HepG2 (cell line): ENCODE data around the gene NUP214. TPM values are rescaled to one million over a fixed set of nuclear protein-coding genes. Genes with fewer than 3 reads are reported as not detected.
A peak's percentile ranks its signal among the peaks of the same experiment; 100 is the strongest.

Source experiments
- E2F5 ChIP-seq: sonication (generic); formaldehyde crosslinking; conservative IDR thresholded peaks from 2 replicates; pipeline ENCODE4 v1.4.0; 2020; ENCODE audit warnings: missing genetic modification reagents
- FOXA3 ChIP-seq: IDR thresholded peaks from 2 replicates; pipeline ENCODE4 v1.6.1; 2016; ENCODE audit warnings: missing genetic modification reagents, missing compliant biosample characterization
- FOXK1 ChIP-seq: sonication (generic); formaldehyde crosslinking; IDR thresholded peaks from 2 replicates; pipeline ENCODE4 v1.4.0; 2020; ENCODE audit warnings: low read depth, missing genetic modification reagents, borderline replicate concordance
- JARID2 ChIP-seq: sonication (generic); formaldehyde crosslinking; IDR thresholded peaks from 2 replicates; pipeline ENCODE4 v1.8.1; 2023; ENCODE audit warnings: missing genetic modification reagents, inconsistent platforms; ENCODE audit not compliant: insufficient replicate concordance
- KAT2B ChIP-seq: fragments of 150-350 bp; IDR thresholded peaks from 2 replicates; pipeline ENCODE4 v1.6.1; 2014; ENCODE audit warnings: low read depth, low read length, borderline replicate concordance
- KIAA2018 ChIP-seq: sonication (generic); formaldehyde crosslinking; IDR thresholded peaks from 2 replicates; pipeline ENCODE4 v1.5.0; 2020; ENCODE audit warnings: mild to moderate bottlenecking, missing genetic modification reagents, borderline replicate concordance
- KLF12 ChIP-seq: sonication (generic); formaldehyde crosslinking; IDR thresholded peaks from 2 replicates; pipeline ENCODE4 v1.4.0; 2020; ENCODE audit warnings: missing genetic modification reagents, borderline replicate concordance
- KMT2A ChIP-seq: sonication (generic); formaldehyde crosslinking; IDR thresholded peaks from 2 replicates; pipeline ENCODE4 v1.4.0; 2020; ENCODE audit warnings: missing genetic modification reagents
- NFKB2 ChIP-seq: sonication (generic); formaldehyde crosslinking; IDR thresholded peaks from 2 replicates; pipeline ENCODE4 v1.4.0; 2020; ENCODE audit warnings: missing genetic modification reagents, borderline replicate concordance
- PHF21A ChIP-seq: sonication (generic); formaldehyde crosslinking; IDR thresholded peaks from 2 replicates; pipeline ENCODE4 v1.5.0; 2020; ENCODE audit warnings: mild to moderate bottlenecking, missing genetic modification reagents
- RBFOX2 ChIP-seq: fragments of 200-400 bp; formaldehyde crosslinking; IDR thresholded peaks from 2 replicates; pipeline ENCODE4 v1.6.1; 2017; ENCODE audit warnings: low read depth, mild to moderate bottlenecking, low read length
- ZBTB39 ChIP-seq: sonication (generic); formaldehyde crosslinking; IDR thresholded peaks from 2 replicates; pipeline ENCODE4 v1.5.0; 2020; ENCODE audit warnings: missing genetic modification reagents
- ZFP91 ChIP-seq: sonication (generic); formaldehyde crosslinking; IDR thresholded peaks from 2 replicates; pipeline ENCODE4 v1.9.0; 2022; ENCODE audit warnings: missing genetic modification reagents, mild to moderate bottlenecking, borderline replicate concordance
- ZNF33B ChIP-seq: sonication (generic); formaldehyde crosslinking; IDR thresholded peaks from 2 replicates; pipeline ENCODE4 v1.5.1; 2020; ENCODE audit warnings: mild to moderate bottlenecking, missing genetic modification reagents
- ZNF570 ChIP-seq: sonication (generic); formaldehyde crosslinking; IDR thresholded peaks from 2 replicates; pipeline ENCODE4 v1.4.0; 2020; ENCODE audit warnings: mild to moderate bottlenecking, missing genetic modification reagents, borderline replicate concordance
- ZSCAN30 ChIP-seq: sonication (generic); formaldehyde crosslinking; IDR thresholded peaks from 2 replicates; pipeline ENCODE4 v1.5.0; 2020; ENCODE audit warnings: mild to moderate bottlenecking, missing genetic modification reagents
- polyA plus RNA-seq, 8 experiments: library from polyadenylated mRNA; depleted of rRNA in 3 of 8; stranded (reverse) in 7 of 8; unstranded in 1 of 8; fragments of >200 nt; fragmentation: Illumina TruSeq in 4 of 8; extraction: Trizol in 4 of 8; gene quantifications; 2 replicates each; pipeline versions ENCODE4 v1.2.1 to v1.2.3, GENCODE V29; 2011 to 2016; ENCODE audit warnings: low read depth in 4 of 8, missing spikeins in 1 of 8, mixed read lengths in 1 of 8; ENCODE audit not compliant: insufficient read depth in 1 of 8
- total RNA-seq, 5 experiments: library from RNA; depleted of rRNA; stranded (reverse); fragments of >200 nt; fragmentation: Illumina TruSeq; extraction: Trizol; gene quantifications; 2 replicates each; pipeline ENCODE4 v1.2.3, GENCODE V29; 2016; ENCODE audit warnings: low read depth in 1 of 5

NUP214 gene
- total and polyA plus RNA-seq, 2 of the 13 experiments (the other 11 are each of a cell fraction or from before 2014, with no cell fraction given): 8.4 to 16.0 TPM

- peak; percentile 77 for TF ChIP-seq FOXA3 (CRISPR knock-in tag)
- no peak; the same call in 1 of the 2 replicates for TF ChIP-seq KLF12 (CRISPR knock-in tag)
- peak; percentile 95 for TF ChIP-seq RBFOX2
- no peak; the same call in 1 of the 2 replicates for TF ChIP-seq ZBTB39 (CRISPR knock-in tag)
- TF ChIP-seq PHF21A (CRISPR knock-in tag): peak; percentile 82; the same call in 1 of the 2 replicates
- TF ChIP-seq ZNF33B (CRISPR knock-in tag): no peak
- TF ChIP-seq KAT2B: no peak
- peak; percentile 99 for TF ChIP-seq FOXK1
- 0 out of 2 replicates have a peak, but pooled peaks have one; percentile 65 for TF ChIP-seq E2F5 (CRISPR knock-in tag)
- TF ChIP-seq JARID2 (CRISPR knock-in tag): no peak
- TF ChIP-seq KMT2A (CRISPR knock-in tag): peak; percentile 98
- TF ChIP-seq NFKB2 (CRISPR knock-in tag): peak; percentile 65; the same call in 1 of the 2 replicates
- TF ChIP-seq KIAA2018 (CRISPR knock-in tag): no peak
- no peak for TF ChIP-seq ZSCAN30 (CRISPR knock-in tag)
- peak; percentile 96 for TF ChIP-seq ZFP91 (CRISPR knock-in tag)
- TF ChIP-seq ZNF570 (CRISPR knock-in tag): no peak
Observed at GRCh38 chr9:131125288-131126058, at the start of gene NUP214 (continued).
